Common myeloid progenitor, CD34-positive (primary cell): ENCODE results near the gene UCP3.
"Not testable (repeated sequence)": the region's sequence is repeated elsewhere in the genome, so short reads cannot be mapped to it uniquely, and the experiment has no call there.

Source experiments
- CTCF ChIA-PET: fragments of 350-600 bp; sonication (Branson Sonifier 250); formaldehyde crosslinking; loops from one replicate; lab custom pipeline; 2021; ENCODE audit warnings: antibody characterized with exemption; lab: Charles Lee
- POLR2A ChIA-PET: fragments of 350-600 bp; sonication (Branson Sonifier 250); formaldehyde crosslinking; loops from one replicate; lab custom pipeline; 2021; ENCODE audit warnings: antibody characterized with exemption; lab: Charles Lee
- DNase-seq, 3 donors: peaks; one replicate each; pipeline versions ENCODE4 v3.0.0 to v3.0.0-alpha.2; 2013
- H3K27ac ChIP-seq, 2 experiments: 1 replicate in 1 of 2; 2 replicates in 1 of 2; pipeline ENCODE4 v1.7.0; 2013; ENCODE audit warnings: inconsistent platforms in 2 of 2, low read length in 2 of 2, mild to moderate bottlenecking in 2 of 2, low read depth in 1 of 2, moderate library complexity in 1 of 2; ENCODE audit not compliant: severe bottlenecking in 2 of 2, insufficient read depth in 1 of 2, poor library complexity in 1 of 2
- H3K27me3 ChIP-seq, 5 experiments: replicated peaks in 2 of 5; 1 replicate in 3 of 5; 2 replicates in 2 of 5; pipeline versions ENCODE4 v1.6.1 to v1.7.0; 2013; ENCODE audit warnings: low read length in 4 of 5, mild to moderate bottlenecking in 2 of 5, moderate library complexity in 2 of 5, inconsistent platforms in 1 of 5; ENCODE audit not compliant: insufficient read depth in 5 of 5, control insufficient read depth in 4 of 5
- H3K36me3 ChIP-seq, 4 experiments: 1 replicate in 2 of 4; 2 replicates in 2 of 4; pipeline versions ENCODE4 v1.6.1 to v1.7.0; 2013; ENCODE audit warnings: low read length in 3 of 4, control low read depth in 1 of 4, mild to moderate bottlenecking in 1 of 4; ENCODE audit not compliant: control insufficient read depth in 4 of 4, insufficient read depth in 4 of 4
- H3K4me1 ChIP-seq, 4 experiments: 1 replicate in 3 of 4; 2 replicates in 1 of 4; pipeline versions ENCODE4 v1.6.1 to v1.7.1; 2013; ENCODE audit warnings: low read length in 3 of 4, mild to moderate bottlenecking in 3 of 4, control low read depth in 1 of 4, inconsistent platforms in 1 of 4, moderate library complexity in 1 of 4; ENCODE audit not compliant: control insufficient read depth in 4 of 4, insufficient read depth in 4 of 4; ENCODE audit errors: control extremely low read depth in 1 of 4
- H3K4me3 ChIP-seq, 7 experiments: 1 replicate in 4 of 7; 2 replicates in 3 of 7; pipeline versions ENCODE4 v1.5.1 to v1.7.0; 2013; ENCODE audit warnings: mild to moderate bottlenecking in 7 of 7, low read length in 6 of 7, moderate library complexity in 6 of 7, inconsistent platforms in 2 of 7, low read depth in 2 of 7, control low read depth in 1 of 7; ENCODE audit not compliant: insufficient read depth in 4 of 7, control insufficient read depth in 1 of 7; ENCODE audit errors: extremely low read depth in 1 of 7
- H3K9me3 ChIP-seq, 5 experiments: 1 replicate in 4 of 5; 2 replicates in 1 of 5; pipeline versions ENCODE4 v1.6.1 to v1.7.1; 2013; ENCODE audit warnings: low read length in 4 of 5, mild to moderate bottlenecking in 2 of 5, inconsistent platforms in 1 of 5, low read depth in 1 of 5, moderate library complexity in 1 of 5; ENCODE audit not compliant: control insufficient read depth in 4 of 5, insufficient read depth in 2 of 5; ENCODE audit errors: control extremely low read depth in 1 of 5
- WGBS: methylation state at CpG from one replicate; pipeline ENCODE4 v1.1.5; 2013; ENCODE audit not compliant: insufficient coverage; 5-methylcytosine and 5-hydroxymethylcytosine counted together

The UCP3 gene

GRCh38 chr11:73988227-73988626, 20.7 kb downstream of the UCP3 start:
- Histone ChIP-seq H3K27ac (no peak overlapping the region), H3K4me3 (no peak overlapping the region), H3K27me3 (no peaks in the 10 kb centered on the region), H3K4me1 (peaks cover 2 to 16% (median 16%) of the 10 kb centered on the region in 4 experiments), H3K9me3 (no peaks in the 10 kb centered on the region), H3K36me3 (no peaks in the 10 kb centered on the region)
- POLR2A ChIA-PET, result no interaction called here
- WGBS, result 96% methylated on average over 3 of the region's 7 CpGs
- DNase-seq, result no peak
- CTCF ChIA-PET, result interaction anchor here (1.2 to 1.8 kb wide), 2 partner anchors 16 to 22 kb away, joined by 3 to 5 read pairs; no protein-coding TSS in a partner anchor

- DNase-seq, H3K9me3 ChIP-seq, POLR2A ChIA-PET, H3K27me3 ChIP-seq, H3K27ac ChIP-seq, H3K4me3 ChIP-seq: not testable (repeated sequence)
- Histone ChIP-seq H3K36me3 (peaks cover 0 to 10% (median 6%) of the 10 kb centered on the region in 4 experiments), H3K4me1 (peaks cover 9 to 36% (median 28%) of the 10 kb centered on the region in 4 experiments)
- CTCF ChIA-PET, result interaction anchor here (1.0 kb wide), 1 partner anchor 34 kb away, joined by 3 read pairs; no protein-coding TSS in a partner anchor
- WGBS, result 100% methylated on average over 4 of the region's 4 CpGs
Measured at GRCh38 chr11:73985661-73986060, 23.2 kb downstream of the UCP3 start.

DNA sequence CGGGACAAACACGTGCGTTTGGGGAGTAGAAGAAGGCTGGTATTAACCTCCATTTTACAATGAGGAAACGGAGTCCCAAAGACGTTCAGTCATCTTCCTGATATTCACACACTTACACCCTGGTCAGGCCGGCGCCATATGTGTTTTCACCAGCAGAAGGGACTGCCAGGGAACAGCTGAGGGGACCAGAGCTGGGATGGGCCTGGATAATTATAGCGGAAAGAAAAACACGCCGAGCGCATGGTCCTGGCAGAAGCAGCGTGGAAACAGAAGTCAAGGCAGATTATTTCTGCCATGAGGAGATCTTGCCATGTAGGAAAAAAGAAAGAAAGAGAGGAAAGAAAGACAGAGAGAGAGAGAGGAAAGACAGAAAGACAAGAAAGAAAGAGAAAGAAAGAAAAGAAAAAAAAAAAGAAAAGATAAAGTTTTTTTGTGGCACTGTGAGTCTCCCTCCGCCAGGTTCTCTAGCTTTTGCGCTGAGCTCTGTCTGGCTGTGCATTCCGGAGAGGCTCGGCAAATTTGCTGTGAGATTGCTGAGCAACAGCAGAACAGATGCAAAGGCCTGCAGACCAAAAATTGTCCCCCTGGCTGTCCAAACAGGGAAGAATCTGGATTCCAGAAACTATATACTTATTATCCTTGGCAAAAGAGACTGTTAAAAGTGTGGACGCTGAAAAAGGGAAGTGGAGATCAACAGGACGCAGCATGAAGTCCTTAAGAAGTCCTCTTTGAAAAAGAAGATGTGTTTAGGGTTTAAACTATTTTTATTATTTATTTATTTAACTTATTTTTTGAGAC, 24.9 kb downstream of the UCP3 start:
- peaks cover 14 to 53% (median 46%) of the 10 kb centered on the region in 4 experiments for H3K4me1 ChIP-seq
- peak in 2 of 3 donors; percentile 77 to 78 for DNase-seq
- no peaks in the 10 kb centered on the region for H3K27me3 ChIP-seq
- WGBS, result 84% methylated on average over 9 of the region's 18 CpGs
- H3K9me3 ChIP-seq, result no peaks in the 10 kb centered on the region
- H3K27ac ChIP-seq, result peak overlapping the region; percentile 93 to 97
- H3K36me3 ChIP-seq, result peaks cover 0 to 23% (median 10%) of the 10 kb centered on the region in 4 experiments
- CTCF ChIA-PET, result interaction anchor here (0.9 to 1.2 kb wide), 2 partner anchors 11 to 21 kb away, joined by 3 to 4 read pairs; no protein-coding TSS in a partner anchor
- POLR2A ChIA-PET, result interaction anchor here (0.5 to 3.2 kb wide), 3 partner anchors 11 to 121 kb away, joined by 4 to 14 read pairs (median 13); no protein-coding TSS in a partner anchor
- H3K4me3 ChIP-seq, result peak overlapping the region in 4 of 7 experiments; percentile 48 to 93 (median 72)

DNA sequence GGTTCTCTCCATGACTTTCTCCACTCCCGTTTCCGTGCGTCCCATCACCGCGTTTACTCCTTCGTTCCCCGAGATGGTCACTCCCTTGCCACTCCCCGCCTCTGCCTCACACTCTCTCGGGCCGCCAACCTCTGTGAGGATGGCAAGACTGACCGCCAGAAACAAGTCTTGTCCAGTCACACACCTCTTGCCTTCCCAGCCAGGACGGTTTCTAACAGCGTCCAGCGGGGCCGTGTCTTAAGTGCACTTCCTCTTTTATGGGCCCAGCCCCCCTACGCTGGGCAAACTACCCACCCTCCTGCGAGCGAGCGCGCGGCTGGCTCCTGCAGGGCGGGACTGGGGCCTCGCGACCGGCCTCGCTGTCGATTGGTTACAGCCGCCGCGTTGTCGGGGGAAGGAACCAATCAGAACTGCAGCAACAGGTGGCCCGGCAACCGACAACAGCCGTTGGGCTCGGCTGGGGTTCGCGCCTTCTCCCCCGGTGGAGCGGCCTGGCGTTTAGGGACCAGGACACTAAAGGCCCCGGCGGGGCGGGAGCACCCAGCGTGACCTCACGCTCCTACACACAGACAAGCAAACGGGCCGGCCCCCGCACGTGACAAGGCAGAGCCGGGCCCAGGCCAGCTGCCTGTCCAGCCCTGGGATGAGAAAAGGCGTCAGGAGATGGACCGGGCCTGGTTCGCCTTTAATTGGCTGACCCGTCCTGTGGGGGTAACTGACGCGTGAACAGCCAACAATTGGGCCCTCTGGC, 25.7 kb downstream of the UCP3 start:
- peak overlapping the region; percentile 93 to 97 for H3K27ac ChIP-seq
- ChIA-PET CTCF (interaction anchor here (0.9 to 3.1 kb wide), 3 partner anchors 10 to 32 kb away, joined by 3 to 15 read pairs (median 5); no protein-coding TSS in a partner anchor), POLR2A (interaction anchor here (0.6 to 3.2 kb wide), 7 partner anchors 12 to 116 kb away, joined by 3 to 14 read pairs (median 6); no protein-coding TSS in a partner anchor)
- no peaks in the 10 kb centered on the region for H3K27me3 ChIP-seq
- no peaks in the 10 kb centered on the region for H3K9me3 ChIP-seq
- peaks cover 18 to 57% (median 51%) of the 10 kb centered on the region in 4 experiments for H3K4me1 ChIP-seq
- 2% methylated on average over 52 of the region's 56 CpGs for WGBS
- H3K36me3 ChIP-seq, result peaks cover 2 to 31% (median 17%) of the 10 kb centered on the region in 4 experiments
- peak overlapping the region; percentile 75 to 93 (median 87) for H3K4me3 ChIP-seq
- DNase-seq, result peak; percentile 97 to 99 (median 99)

DNA sequence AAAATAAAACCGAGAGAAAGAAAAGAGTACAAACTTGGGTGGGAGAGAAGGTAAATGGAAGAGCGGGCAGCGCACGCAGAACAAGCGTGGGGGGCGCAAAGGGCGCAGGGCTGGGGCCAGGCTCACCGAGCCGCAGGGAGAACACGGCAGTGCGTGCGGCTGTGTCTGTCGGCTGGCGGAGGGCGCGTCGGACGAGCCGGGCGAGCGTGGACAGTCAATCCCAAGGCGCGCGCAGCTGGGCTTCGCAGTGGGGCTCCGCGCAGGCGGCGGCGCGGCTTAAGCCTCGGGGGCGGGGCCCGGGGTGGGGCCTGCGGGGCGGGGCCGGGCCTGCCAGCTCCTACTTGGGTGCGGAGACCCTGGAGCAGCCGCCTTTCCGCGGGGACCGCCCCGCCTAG, 26.3 kb downstream of the UCP3 start, which contains the start of gene UCP2:
TSS of gene UCP2 (minus strand) at position 249 of the 395 bp plus-strand sequence. CDS start 4,465 bp downstream, outside the sequence.
- no peaks in the 10 kb centered on the region for H3K9me3 ChIP-seq
- peak within 1 kb of the TSS; percentile 75 to 93 (median 87) for H3K4me3 ChIP-seq
- peaks cover 6 to 37% (median 23%) of the 10 kb centered on the region in 4 experiments for H3K36me3 ChIP-seq
- ChIA-PET CTCF (interaction anchor here (0.9 to 3.1 kb wide), 3 partner anchors 10 to 33 kb away, joined by 3 to 15 read pairs (median 5); no protein-coding TSS in a partner anchor), POLR2A (interaction anchor here (0.6 to 3.2 kb wide), 7 partner anchors 12 to 116 kb away, joined by 3 to 14 read pairs (median 6); no protein-coding TSS in a partner anchor)
- WGBS, result 0% methylated on average over 29 of the region's 43 CpGs
- H3K4me1 ChIP-seq, result peaks cover 18 to 60% (median 53%) of the 10 kb centered on the region in 4 experiments
- peak within 1 kb of the TSS; percentile 93 to 97 for H3K27ac ChIP-seq
- peak; percentile 79 to 89 (median 85) for DNase-seq
- no peaks in the 10 kb centered on the region for H3K27me3 ChIP-seq

- ChIA-PET POLR2A (interaction anchor here (0.8 to 2.9 kb wide), 2 partner anchors 8 to 11 kb away, joined by 4 to 13 read pairs; no protein-coding TSS in a partner anchor), CTCF (interaction anchor here (0.8 to 3.4 kb wide), 9 partner anchors 11 to 52 kb away, joined by 3 to 15 read pairs (median 5); no protein-coding TSS in a partner anchor)
- WGBS, result 95% methylated on average over 8 of the region's 13 CpGs
- H3K36me3 ChIP-seq, result peaks cover 19 to 50% (median 36%) of the 10 kb centered on the region in 4 experiments
- DNase-seq, result no peak
- H3K4me3 ChIP-seq, result peak overlapping the region; percentile 75 to 93 (median 87)
- no peaks in the 10 kb centered on the region for H3K27me3 ChIP-seq
- H3K27ac ChIP-seq, result peak overlapping the region; percentile 93 to 97
- H3K4me1 ChIP-seq, result peaks cover 18 to 69% (median 53%) of the 10 kb centered on the region in 4 experiments
- H3K9me3 ChIP-seq, result no peaks in the 10 kb centered on the region
Measured at GRCh38 chr11:73981051-73981805, 27.7 kb downstream of the UCP3 start.
